ENCODE measurements around the gene GALNT12.

GALNT12 gene

GRCh38 chr9:98880311-98881015, 73.0 kb downstream of the GALNT12 start:
- TF ChIP-seq ZBTB7A (tag by site-specific recombination; IDR thresholded peaks at IDR 0.05; ENCODE audit: low read depth) = no peak
- no peak for TF ChIP-seq ZNF302 (tag by site-specific recombination; IDR thresholded peaks at IDR 0.05; ENCODE audit: low read depth)
- TF ChIP-seq ZNF473 (tag by site-specific recombination; IDR thresholded peaks at IDR 0.05) = no peak
- TF ChIP-seq ZBTB21 (tag by site-specific recombination; IDR thresholded peaks at IDR 0.05) = no peak
- no peak for TF ChIP-seq ZNF791 (tag by site-specific recombination; IDR thresholded peaks at IDR 0.05)
- TF ChIP-seq, protein P1, sequence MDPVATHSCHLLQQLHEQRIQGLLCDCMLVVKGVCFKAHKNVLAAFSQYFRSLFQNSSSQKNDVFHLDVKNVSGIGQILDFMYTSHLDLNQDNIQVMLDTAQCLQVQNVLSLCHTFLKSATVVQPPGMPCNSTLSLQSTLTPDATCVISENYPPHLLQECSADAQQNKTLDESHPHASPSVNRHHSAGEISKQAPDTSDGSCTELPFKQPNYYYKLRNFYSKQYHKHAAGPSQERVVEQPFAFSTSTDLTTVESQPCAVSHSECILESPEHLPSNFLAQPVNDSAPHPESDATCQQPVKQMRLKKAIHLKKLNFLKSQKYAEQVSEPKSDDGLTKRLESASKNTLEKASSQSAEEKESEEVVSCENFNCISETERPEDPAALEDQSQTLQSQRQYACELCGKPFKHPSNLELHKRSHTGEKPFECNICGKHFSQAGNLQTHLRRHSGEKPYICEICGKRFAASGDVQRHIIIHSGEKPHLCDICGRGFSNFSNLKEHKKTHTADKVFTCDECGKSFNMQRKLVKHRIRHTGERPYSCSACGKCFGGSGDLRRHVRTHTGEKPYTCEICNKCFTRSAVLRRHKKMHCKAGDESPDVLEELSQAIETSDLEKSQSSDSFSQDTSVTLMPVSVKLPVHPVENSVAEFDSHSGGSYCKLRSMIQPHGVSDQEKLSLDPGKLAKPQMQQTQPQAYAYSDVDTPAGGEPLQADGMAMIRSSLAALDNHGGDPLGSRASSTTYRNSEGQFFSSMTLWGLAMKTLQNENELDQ (tag by site-specific recombination; IDR thresholded peaks at IDR 0.05; ENCODE audit: low read depth) = no peak
- TF ChIP-seq ZNF19 (tag by site-specific recombination; IDR thresholded peaks at IDR 0.05; ENCODE audit: low read depth) = no peak
- no peak for TF ChIP-seq ZNF768 (tag by site-specific recombination; IDR thresholded peaks at IDR 0.05)
- TF ChIP-seq ZNF654 (tag by site-specific recombination; IDR thresholded peaks at IDR 0.05; ENCODE audit: low read depth) = no peak
- TF ChIP-seq ZNF426 (tag by site-specific recombination; IDR thresholded peaks at IDR 0.05) = no peak
- no peak for TF ChIP-seq ZNF560 (tag by site-specific recombination; IDR thresholded peaks at IDR 0.05; ENCODE audit: borderline replicate concordance)
- no peak for TF ChIP-seq KLF1 (tag by site-specific recombination; IDR thresholded peaks at IDR 0.05)
- no peak overlapping the region for H3K4me3 ChIP-seq (ENCODE audit: low read depth, low read length)
- H3K36me3 ChIP-seq (ENCODE audit: control insufficient read depth in 2 of 2, insufficient read depth in 1 of 2, low read length in 2 of 2) = no peaks in the 10 kb centered on the region
- ChIA-PET POLR2A (no interaction called here), CTCF (no interaction called here)
- H3K4me1 ChIP-seq (ENCODE audit: control insufficient read depth, insufficient read depth, low read length) = no peaks in the 10 kb centered on the region
- H3K27ac ChIP-seq (ENCODE audit: extremely low read depth, low read depth, low read length) = no peak overlapping the region
- no peaks in the 10 kb centered on the region for H3K9me3 ChIP-seq (ENCODE audit: control insufficient read depth, insufficient read depth, low read depth, low read length)

GRCh38 chr9:98881356-98881755, 73.9 kb downstream of the GALNT12 start:
- H3K27ac ChIP-seq (ENCODE audit: extremely low read depth, low read depth, low read length) = no peak overlapping the region
- no peaks in the 10 kb centered on the region for H3K36me3 ChIP-seq (ENCODE audit: control insufficient read depth in 2 of 2, insufficient read depth in 1 of 2, low read length in 2 of 2)
- no peak overlapping the region for H3K4me3 ChIP-seq (ENCODE audit: low read depth, low read length)
- H3K4me1 ChIP-seq (ENCODE audit: control insufficient read depth, insufficient read depth, low read length) = no peaks in the 10 kb centered on the region
- POLR2A ChIA-PET = no interaction called here
- TF ChIP-seq SCRT1 (tag by site-specific recombination; IDR thresholded peaks at IDR 0.05; ENCODE audit: borderline replicate concordance) (no peak), ZNF366 (tag by site-specific recombination; conservative IDR thresholded peaks at IDR 0.05) (no peak), ZNF239 (tag by site-specific recombination; IDR thresholded peaks at IDR 0.05) (no peak), ZNF211 (tag by site-specific recombination; IDR thresholded peaks at IDR 0.05; ENCODE audit: low read depth) (no peak), ZNF24 (tag by site-specific recombination; IDR thresholded peaks at IDR 0.05) (no peak), ZNF302 (tag by site-specific recombination; IDR thresholded peaks at IDR 0.05; ENCODE audit: low read depth) (no peak), SP3 (tag by site-specific recombination; IDR thresholded peaks at IDR 0.05) (no peak), ZNF26 (tag by site-specific recombination; IDR thresholded peaks at IDR 0.05) (no peak), HOXD13 (CRISPR knock-in tag; IDR thresholded peaks at IDR 0.05; ENCODE audit: borderline replicate concordance) (no peak), ZNF549 (tag by site-specific recombination; IDR thresholded peaks at IDR 0.05) (no peak), ZNF785 (tag by site-specific recombination; IDR thresholded peaks at IDR 0.05) (no peak), GLI2 (tag by site-specific recombination; IDR thresholded peaks at IDR 0.05; ENCODE audit: borderline replicate concordance, low read depth) (no peak), ZNF132 (tag by site-specific recombination; IDR thresholded peaks at IDR 0.05; ENCODE audit: borderline replicate concordance) (no peak), ZNF350 (tag by site-specific recombination; IDR thresholded peaks at IDR 0.05) (no peak)
- TF ChIP-seq, protein P2, sequence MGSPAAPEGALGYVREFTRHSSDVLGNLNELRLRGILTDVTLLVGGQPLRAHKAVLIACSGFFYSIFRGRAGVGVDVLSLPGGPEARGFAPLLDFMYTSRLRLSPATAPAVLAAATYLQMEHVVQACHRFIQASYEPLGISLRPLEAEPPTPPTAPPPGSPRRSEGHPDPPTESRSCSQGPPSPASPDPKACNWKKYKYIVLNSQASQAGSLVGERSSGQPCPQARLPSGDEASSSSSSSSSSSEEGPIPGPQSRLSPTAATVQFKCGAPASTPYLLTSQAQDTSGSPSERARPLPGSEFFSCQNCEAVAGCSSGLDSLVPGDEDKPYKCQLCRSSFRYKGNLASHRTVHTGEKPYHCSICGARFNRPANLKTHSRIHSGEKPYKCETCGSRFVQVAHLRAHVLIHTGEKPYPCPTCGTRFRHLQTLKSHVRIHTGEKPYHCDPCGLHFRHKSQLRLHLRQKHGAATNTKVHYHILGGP (tag by site-specific recombination; IDR thresholded peaks at IDR 0.05) = no peak
- H3K9me3 ChIP-seq (ENCODE audit: control insufficient read depth, insufficient read depth, low read depth, low read length) = no peaks in the 10 kb centered on the region
- CTCF ChIA-PET = no interaction called here

Measured in HEK293 (cell line).